H9 (cell line): ENCODE measurements around the gene PDE1C. TPM values are rescaled to one million over a fixed set of nuclear protein-coding genes. Genes with fewer than 3 reads are reported as not detected.

ENCODE experiments used
- DNase-seq: peaks from one replicate; pipeline ENCODE4 v3.0.0-alpha.2; 2017
- H2AFZ ChIP-seq: one replicate; pipeline ENCODE4 v1.6.1; 2013; ENCODE audit warnings: mild to moderate bottlenecking, low read length, control low read depth, moderate library complexity
- H2AK5ac ChIP-seq: 2 replicates; pipeline ENCODE4 v1.6.1; 2013; ENCODE audit warnings: low read length, control low read depth, mixed read lengths; ENCODE audit not compliant: insufficient read length
- H2BK120ac ChIP-seq: one replicate; pipeline ENCODE4 v1.6.1; 2013; ENCODE audit warnings: low read depth, mild to moderate bottlenecking, low read length, control low read depth, inconsistent platforms; ENCODE audit not compliant: poor library complexity, severe bottlenecking
- H2BK12ac ChIP-seq: 2 replicates; pipeline ENCODE4 v1.6.1; 2013; ENCODE audit warnings: low read length, control low read depth, mixed read lengths, low read depth; ENCODE audit not compliant: insufficient read length
- H2BK15ac ChIP-seq: 2 replicates; pipeline ENCODE4 v1.6.1; 2013; ENCODE audit warnings: low read depth, low read length, control low read depth
- H2BK20ac ChIP-seq: one replicate; pipeline ENCODE4 v1.6.1; 2013; ENCODE audit warnings: low read depth, mild to moderate bottlenecking, low read length, control low read depth, inconsistent platforms; ENCODE audit not compliant: poor library complexity, severe bottlenecking
- H2BK5ac ChIP-seq: 2 replicates; pipeline ENCODE4 v1.6.1; 2013; ENCODE audit warnings: low read length, control low read depth, mixed read lengths; ENCODE audit not compliant: insufficient read length
- H3K14ac ChIP-seq: 2 replicates; pipeline ENCODE4 v1.6.1; 2013; ENCODE audit warnings: low read length, control low read depth; ENCODE audit not compliant: insufficient read depth
- H3K18ac ChIP-seq: 2 replicates; pipeline ENCODE4 v1.6.1; 2013; ENCODE audit warnings: low read depth, mild to moderate bottlenecking, mixed read lengths, low read length, control low read depth; ENCODE audit not compliant: insufficient read length
- H3K23ac ChIP-seq: 2 replicates; pipeline ENCODE4 v1.6.1; 2013; ENCODE audit warnings: low read length, control low read depth, mixed read lengths, low read depth; ENCODE audit not compliant: insufficient read length
- H3K23me2 ChIP-seq: 2 replicates; pipeline ENCODE4 v1.6.1; 2013; ENCODE audit warnings: low read depth, mild to moderate bottlenecking, mixed read lengths, low read length, control low read depth; ENCODE audit not compliant: insufficient read length, poor library complexity, severe bottlenecking
- H3K27ac ChIP-seq: 2 replicates; pipeline ENCODE4 v1.5.1; 2013; ENCODE audit warnings: low read length, control low read depth, mixed read lengths, low read depth; ENCODE audit not compliant: insufficient read length
- H3K27me3 ChIP-seq: 2 replicates; pipeline ENCODE4 v1.6.1; 2013; ENCODE audit warnings: low read length, control low read depth, inconsistent platforms; ENCODE audit not compliant: insufficient read depth
- H3K4ac ChIP-seq: 2 replicates; pipeline ENCODE4 v1.6.1; 2013; ENCODE audit warnings: low read depth, mild to moderate bottlenecking, control low read depth, inconsistent platforms, low read length, moderate library complexity
- H3K4me1 ChIP-seq: 2 replicates; pipeline ENCODE4 v1.6.1; 2013; ENCODE audit warnings: low read length, control low read depth, inconsistent platforms; ENCODE audit not compliant: insufficient read depth
- H3K4me2 ChIP-seq: 2 replicates; pipeline ENCODE4 v1.6.1; 2013; ENCODE audit warnings: low read length, control low read depth, mixed read lengths; ENCODE audit not compliant: insufficient read length, insufficient read depth
- H3K56ac ChIP-seq: 2 replicates; pipeline ENCODE4 v1.6.1; 2013; ENCODE audit warnings: low read depth, mild to moderate bottlenecking, mixed read lengths, low read length, control low read depth; ENCODE audit not compliant: insufficient read length
- H3K79me1 ChIP-seq: 2 replicates; pipeline ENCODE4 v1.6.1; 2013; ENCODE audit warnings: low read depth, mild to moderate bottlenecking, moderate library complexity, low read length, control low read depth, inconsistent platforms; ENCODE audit not compliant: insufficient read depth, poor library complexity, severe bottlenecking
- H3K79me2 ChIP-seq: 2 replicates; pipeline ENCODE4 v1.6.1; 2013; ENCODE audit warnings: low read length, control low read depth, inconsistent platforms; ENCODE audit not compliant: insufficient read depth
- H3K9ac ChIP-seq: 2 replicates; pipeline ENCODE4 v1.6.1; 2013; ENCODE audit warnings: low read length, control low read depth, mixed read lengths; ENCODE audit not compliant: insufficient read length; ENCODE audit errors: extremely low read depth
- H3K9me3 ChIP-seq: one replicate; pipeline ENCODE4 v1.6.1; 2013; ENCODE audit warnings: low read depth, low read length, inconsistent platforms; ENCODE audit not compliant: control insufficient read depth
- H3T11ph ChIP-seq: one replicate; pipeline ENCODE4 v1.6.1; 2013; ENCODE audit warnings: mild to moderate bottlenecking, low read length, control low read depth, inconsistent platforms
- H4K20me1 ChIP-seq: one replicate; pipeline ENCODE4 v1.6.1; 2013; ENCODE audit not compliant: control insufficient read depth, insufficient read length, insufficient read depth
- H4K5ac ChIP-seq: 2 replicates; pipeline ENCODE4 v1.6.1; 2013; ENCODE audit warnings: low read depth, mild to moderate bottlenecking, mixed read lengths, low read length, control low read depth; ENCODE audit not compliant: insufficient read length
- H4K8ac ChIP-seq: replicated peaks from 2 replicates; pipeline ENCODE4 v1.6.1; 2013; ENCODE audit warnings: low read length, control low read depth, mixed read lengths, low read depth; ENCODE audit not compliant: insufficient read length
- H4K91ac ChIP-seq: 2 replicates; pipeline ENCODE4 v1.6.1; 2013; ENCODE audit warnings: low read depth, mild to moderate bottlenecking, moderate library complexity, mixed read lengths, low read length, control low read depth; ENCODE audit not compliant: insufficient read length
- H3K27ac Mint-ChIP-seq, 3 experiments: 2 replicates in 2 of 3; 3 replicates in 1 of 3; pipeline ENCODE4 v1.8.0; 2020 to 2021; ENCODE audit warnings: mixed read lengths in 3 of 3, mild to moderate bottlenecking in 1 of 3, moderate library complexity in 1 of 3
- H3K27me3 Mint-ChIP-seq: 2 replicates; pipeline ENCODE4 v1.8.0; 2021; ENCODE audit warnings: low read depth, mild to moderate bottlenecking, moderate library complexity, mixed read lengths
- H3K36me3 Mint-ChIP-seq, 3 experiments: 2 replicates in 2 of 3; 3 replicates in 1 of 3; pipeline ENCODE4 v1.8.0; 2020 to 2021; ENCODE audit warnings: low read depth in 3 of 3, mixed read lengths in 3 of 3; ENCODE audit not compliant: insufficient read depth in 1 of 3
- H3K4me1 Mint-ChIP-seq, 2 experiments: 2 replicates each; pipeline ENCODE4 v1.8.0; 2020; ENCODE audit warnings: mixed read lengths in 2 of 2
- H3K4me3 Mint-ChIP-seq, 2 experiments: 2 replicates in 1 of 2; 3 replicates in 1 of 2; pipeline ENCODE4 v1.8.0; 2020 to 2021; ENCODE audit warnings: mild to moderate bottlenecking in 2 of 2, mixed read lengths in 2 of 2, moderate library complexity in 1 of 2
- H3K9me3 Mint-ChIP-seq, 2 experiments: 2 replicates in 1 of 2; 3 replicates in 1 of 2; pipeline ENCODE4 v1.8.0; 2020; ENCODE audit warnings: mild to moderate bottlenecking in 2 of 2, mixed read lengths in 2 of 2, moderate library complexity in 1 of 2
- CTCF ChIP-seq: fragments of 200-600 bp; sonication (generic); conservative IDR thresholded peaks from 3 replicates; pipeline ENCODE4 v1.8.0; 2021; ENCODE audit warnings: antibody characterized with exemption, mild to moderate bottlenecking
- WGBS: extraction: QIAGEN DNeasy Blood & Tissue Kit; methylation state at CpG from one replicate; pipeline ENCODE4 v1.1.7; 2013; ENCODE audit warnings: missing lambda C conversion rate, low lambda C conversion rate, mixed read lengths; ENCODE audit not compliant: insufficient read length; ENCODE audit errors: extremely low coverage; 5-methylcytosine and 5-hydroxymethylcytosine counted together
- total RNA-seq: library from RNA; stranded (reverse); gene quantifications from 2 replicates; pipeline ENCODE4 v1.2.1, GENCODE V29; 2021

PDE1C gene
- total RNA-seq, 1 experiment from 2014 or later, result 0.17 TPM

GRCh38 chr7:31887006-31887405, 183.2 kb downstream of the PDE1C start:
- H3K9me3 Mint-ChIP-seq, result peaks cover 3 to 6% of the 10 kb centered on the region in 2 experiments; a peak in 2 of 5 replicates
- Histone ChIP-seq H3T11ph (no peak overlapping the region), H3K27ac (no peak overlapping the region), H2AFZ (no peak overlapping the region), H3K14ac (no peak overlapping the region), H3K79me2 (no peaks in the 10 kb centered on the region), H4K5ac (no peak overlapping the region), H3K23ac (no peak overlapping the region), H3K18ac (no peak overlapping the region), H2BK5ac (no peak overlapping the region), H4K8ac (no peak overlapping the region), H3K79me1 (no peaks in the 10 kb centered on the region), H3K56ac (no peak overlapping the region), H3K9me3 (no peaks in the 10 kb centered on the region), H2AK5ac (no peak overlapping the region), H3K4me2 (no peak overlapping the region), H2BK120ac (no peak overlapping the region), H3K9ac (no peak overlapping the region), H3K4ac (no peak overlapping the region), H3K23me2 (no peaks in the 10 kb centered on the region), H2BK15ac (no peak overlapping the region), H3K4me1 (no peaks in the 10 kb centered on the region), H3K27me3 (no peaks in the 10 kb centered on the region), H4K20me1 (no peaks in the 10 kb centered on the region), H2BK12ac (no peak overlapping the region), H2BK20ac (no peak overlapping the region), H4K91ac (no peak overlapping the region)
- H3K27me3 Mint-ChIP-seq, result peaks cover 5% of the 10 kb centered on the region; the same call in 1 of the 2 replicates
- DNase-seq, result no peak
- no peak for TF ChIP-seq CTCF
- 0 out of 7 replicates have a peak, but pooled peaks cover 0 to 3% (median 0%) of the 10 kb centered on the region in 3 experiments for H3K36me3 Mint-ChIP-seq
- H3K27ac Mint-ChIP-seq, result no peak overlapping the region
- peaks cover 4 to 5% of the 10 kb centered on the region in 2 experiments for H3K4me1 Mint-ChIP-seq
- WGBS, result 100% methylated on average over 1 of the region's 2 CpGs
- no peak overlapping the region for H3K4me3 Mint-ChIP-seq
